Neural crest cell (in vitro differentiated cells): ENCODE data around the gene CCNY. TPM values are rescaled to one million over a fixed set of nuclear protein-coding genes. Genes with fewer than 3 reads are reported as not detected.

Experiments
- DNase-seq: peaks from one replicate; pipeline ENCODE4 v3.0.0; 2021; ENCODE audit warnings: low read depth, mixed read lengths, low spot score
- H3K27ac Mint-ChIP-seq: one replicate; pipeline ENCODE4 v1.8.0; 2021; ENCODE audit warnings: mild to moderate bottlenecking, mixed read lengths; ENCODE audit not compliant: unreplicated experiment
- H3K27me3 Mint-ChIP-seq: 2 replicates; pipeline ENCODE4 v1.8.0; 2021; ENCODE audit warnings: low read depth, mild to moderate bottlenecking, mixed read lengths
- H3K36me3 Mint-ChIP-seq: 2 replicates; pipeline ENCODE4 v1.8.0; 2021; ENCODE audit warnings: low read depth, mild to moderate bottlenecking, mixed read lengths
- H3K4me1 Mint-ChIP-seq: 2 replicates; pipeline ENCODE4 v1.8.0; 2021; ENCODE audit warnings: mixed read lengths
- H3K4me3 Mint-ChIP-seq: one replicate; pipeline ENCODE4 v1.8.0; 2021; ENCODE audit warnings: mild to moderate bottlenecking, mixed read lengths
- H3K9me3 Mint-ChIP-seq: 2 replicates; pipeline ENCODE4 v1.8.0; 2021; ENCODE audit warnings: mixed read lengths
- total RNA-seq: library from RNA; stranded (reverse); gene quantifications from 2 replicates; pipeline ENCODE4 v1.2.1, GENCODE V29; 2021
- TF ChIP-seq, protein P1 (sequence below): fragments of 200-600 bp; sonication (generic); conservative IDR thresholded peaks from 2 replicates; pipeline ENCODE4 v1.5.0; 2021; ENCODE audit warnings: antibody characterized with exemption, mild to moderate bottlenecking

CCNY gene
- total RNA-seq, 1 donor from 2014 or later = 57.0 TPM

DNA sequence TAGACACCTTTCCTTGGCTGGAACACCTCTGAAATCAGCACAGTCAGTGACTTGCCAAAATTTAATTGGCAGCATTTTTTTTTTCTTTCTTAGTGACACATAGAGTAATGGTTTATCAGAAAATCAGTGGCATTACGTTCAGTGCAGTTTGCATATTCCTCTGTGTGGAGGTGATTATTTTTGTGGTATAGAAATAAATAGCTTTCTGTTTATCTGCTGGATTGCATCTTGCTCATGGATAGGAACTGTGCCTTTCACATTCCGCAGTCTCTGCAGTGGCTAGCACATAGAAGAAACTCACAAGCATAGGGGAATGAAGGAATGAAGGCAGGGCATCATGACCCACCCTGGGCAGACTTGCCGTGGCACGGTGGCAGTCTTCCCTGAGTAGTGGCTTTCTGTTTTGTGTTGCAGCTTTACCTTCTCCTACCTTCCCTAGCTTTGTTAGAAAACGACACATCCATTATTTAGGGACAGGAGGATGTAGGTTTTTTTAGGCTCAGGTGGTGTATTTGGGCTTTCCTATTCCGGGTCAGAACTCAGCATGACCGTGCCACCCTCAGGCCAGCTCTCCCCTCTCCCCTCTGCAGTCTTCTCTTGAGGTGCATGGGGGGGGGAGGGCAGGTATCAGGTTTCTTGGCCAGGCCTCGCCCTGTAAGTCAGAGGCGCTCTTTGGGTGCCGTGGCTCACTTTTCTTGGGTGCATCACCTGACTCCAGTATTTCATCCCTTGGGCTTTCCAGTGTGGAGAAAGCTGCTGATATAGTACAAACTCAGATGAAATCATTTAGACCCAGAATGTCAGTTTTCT, 156.3 kb downstream of the CCNY start:
- Mint-ChIP-seq H3K36me3 (peaks cover 3% of the 10 kb centered on the region), H3K4me3 (no peak overlapping the region), H3K9me3 (no peaks in the 10 kb centered on the region), H3K27ac (no peak overlapping the region), H3K27me3 (no peaks in the 10 kb centered on the region), H3K4me1 (peaks cover 11% of the 10 kb centered on the region)
- no peak for DNase-seq
- TF ChIP-seq, protein P1, sequence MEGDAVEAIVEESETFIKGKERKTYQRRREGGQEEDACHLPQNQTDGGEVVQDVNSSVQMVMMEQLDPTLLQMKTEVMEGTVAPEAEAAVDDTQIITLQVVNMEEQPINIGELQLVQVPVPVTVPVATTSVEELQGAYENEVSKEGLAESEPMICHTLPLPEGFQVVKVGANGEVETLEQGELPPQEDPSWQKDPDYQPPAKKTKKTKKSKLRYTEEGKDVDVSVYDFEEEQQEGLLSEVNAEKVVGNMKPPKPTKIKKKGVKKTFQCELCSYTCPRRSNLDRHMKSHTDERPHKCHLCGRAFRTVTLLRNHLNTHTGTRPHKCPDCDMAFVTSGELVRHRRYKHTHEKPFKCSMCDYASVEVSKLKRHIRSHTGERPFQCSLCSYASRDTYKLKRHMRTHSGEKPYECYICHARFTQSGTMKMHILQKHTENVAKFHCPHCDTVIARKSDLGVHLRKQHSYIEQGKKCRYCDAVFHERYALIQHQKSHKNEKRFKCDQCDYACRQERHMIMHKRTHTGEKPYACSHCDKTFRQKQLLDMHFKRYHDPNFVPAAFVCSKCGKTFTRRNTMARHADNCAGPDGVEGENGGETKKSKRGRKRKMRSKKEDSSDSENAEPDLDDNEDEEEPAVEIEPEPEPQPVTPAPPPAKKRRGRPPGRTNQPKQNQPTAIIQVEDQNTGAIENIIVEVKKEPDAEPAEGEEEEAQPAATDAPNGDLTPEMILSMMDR = no peak

DNA sequence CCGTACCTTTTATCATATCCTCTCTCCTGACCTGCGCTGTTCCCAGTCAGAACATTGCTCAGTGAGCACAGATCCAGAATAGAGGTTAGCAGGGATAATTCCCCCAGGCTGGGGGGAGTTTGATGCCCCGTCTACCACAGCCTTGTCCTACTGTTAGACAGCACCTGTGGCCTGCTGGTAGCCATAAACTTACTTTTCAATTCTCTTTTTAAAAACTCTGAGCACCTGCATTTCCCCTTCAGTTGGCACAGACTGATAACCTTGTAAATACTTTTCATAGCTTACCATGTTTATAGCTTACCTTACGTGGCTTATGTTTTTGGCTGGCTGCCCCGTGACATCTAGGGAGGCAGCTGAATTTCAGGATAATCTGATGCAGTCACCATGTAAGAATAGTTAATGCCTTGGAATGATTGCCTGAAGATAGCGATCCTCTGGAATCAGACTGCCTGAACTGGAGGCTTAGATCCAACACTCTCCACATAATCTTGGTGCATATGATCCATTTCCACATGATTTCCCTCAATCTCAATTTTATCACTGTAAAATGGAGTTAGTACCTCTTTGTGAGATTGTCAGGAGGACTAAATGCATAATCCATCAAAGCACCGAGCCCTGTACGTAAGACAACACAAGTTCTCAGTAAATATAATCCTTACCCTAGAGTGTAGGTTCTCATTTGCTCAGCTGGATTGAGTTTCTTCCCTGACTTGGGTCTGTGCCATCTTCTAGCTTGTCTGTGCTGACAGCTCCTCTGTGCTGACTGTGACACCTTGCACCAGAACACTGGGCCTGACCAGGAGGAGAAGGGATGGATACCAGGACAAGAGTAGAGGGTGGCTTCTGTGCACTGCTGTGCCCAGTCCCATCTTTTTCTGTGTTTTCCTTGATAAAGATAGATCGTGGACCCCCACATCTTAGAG, 157.1 kb downstream of the CCNY start:
- H3K27me3 Mint-ChIP-seq = no peaks in the 10 kb centered on the region
- TF ChIP-seq, protein P1 = no peak
- peaks cover 3% of the 10 kb centered on the region for H3K36me3 Mint-ChIP-seq
- no peak overlapping the region for H3K4me3 Mint-ChIP-seq
- DNase-seq = no peak
- peaks cover 11% of the 10 kb centered on the region for H3K4me1 Mint-ChIP-seq
- no peaks in the 10 kb centered on the region for H3K9me3 Mint-ChIP-seq
- H3K27ac Mint-ChIP-seq = no peak overlapping the region

DNA sequence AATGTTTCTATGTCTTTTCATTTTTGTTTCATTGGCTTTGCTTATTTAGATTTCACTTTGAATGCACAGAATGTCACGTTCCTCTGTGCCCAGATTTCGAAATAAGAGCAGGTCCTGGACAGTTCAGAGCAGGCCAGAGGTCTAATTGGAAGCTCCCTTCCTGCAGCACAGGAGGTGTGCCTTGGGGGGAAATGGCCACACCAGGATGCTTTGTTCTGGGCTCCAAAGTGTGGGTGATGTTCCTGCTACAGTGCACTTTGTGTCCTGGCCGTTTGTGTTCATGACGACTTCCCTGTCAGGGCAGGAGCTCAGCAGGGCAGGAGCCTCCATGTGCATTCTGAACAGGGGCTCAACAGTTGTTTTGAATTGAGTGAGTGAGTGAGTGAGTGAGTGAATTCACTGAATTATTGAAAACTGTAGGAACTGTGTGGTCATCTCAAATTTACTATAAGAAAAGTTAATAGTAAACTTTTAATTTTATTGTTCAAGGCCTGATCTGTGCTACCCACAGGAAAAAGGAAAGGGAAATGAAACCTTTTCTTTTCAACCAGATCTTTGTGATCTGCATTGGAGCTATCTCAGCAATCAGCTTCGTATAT, 159.3 kb downstream of the CCNY start:
- DNase-seq = no peak
- TF ChIP-seq, protein P1 = no peak
- Mint-ChIP-seq H3K4me3 (no peak overlapping the region), H3K27ac (peak overlapping the region; percentile 91), H3K36me3 (peaks cover 3% of the 10 kb centered on the region), H3K27me3 (no peaks in the 10 kb centered on the region), H3K9me3 (no peaks in the 10 kb centered on the region), H3K4me1 (peaks cover 11% of the 10 kb centered on the region)

DNA sequence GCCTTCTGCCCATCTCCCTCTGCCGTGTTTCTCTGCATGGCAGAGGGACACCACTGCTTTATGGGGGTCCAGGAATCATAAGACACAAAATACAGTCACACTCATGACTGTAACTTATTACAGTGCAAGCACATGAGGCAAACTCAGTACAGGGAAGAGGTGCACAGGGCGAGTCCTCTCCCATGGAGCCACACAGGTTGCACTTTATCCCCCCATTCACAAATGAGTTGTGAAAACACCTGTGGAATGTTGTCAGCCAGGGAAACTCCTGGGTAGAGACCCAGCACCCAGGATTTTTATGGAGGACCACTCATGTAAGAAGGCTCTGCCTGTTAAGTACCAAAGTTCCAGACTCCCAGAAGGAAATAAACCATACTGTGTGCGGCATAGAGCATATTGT, 161.6 kb downstream of the CCNY start:
- TF ChIP-seq, protein P1 = no peak
- Mint-ChIP-seq H3K27ac (no peak overlapping the region), H3K27me3 (no peaks in the 10 kb centered on the region), H3K36me3 (no peaks in the 10 kb centered on the region), H3K4me3 (no peak overlapping the region), H3K9me3 (no peaks in the 10 kb centered on the region), H3K4me1 (peaks cover 11% of the 10 kb centered on the region)
- no peak for DNase-seq

DNA sequence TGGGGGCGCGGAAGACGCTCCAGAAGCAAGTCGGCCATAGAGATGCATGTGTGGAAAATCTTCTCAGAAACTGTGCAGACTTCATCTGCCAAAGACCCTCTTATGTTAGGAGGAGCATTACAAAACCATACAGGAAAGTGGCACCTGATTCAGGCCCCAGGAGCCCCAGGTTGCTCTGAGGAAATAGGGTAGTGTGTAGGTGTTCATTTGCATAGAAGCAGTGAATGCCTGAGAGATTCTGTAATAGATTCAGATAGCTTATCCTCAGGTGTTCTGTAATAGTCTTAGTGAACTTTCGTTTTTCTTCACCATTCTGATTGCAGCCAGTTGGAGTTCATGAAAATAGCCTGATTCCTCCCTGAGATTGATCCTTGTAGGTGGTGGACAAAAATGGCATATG, 162.4 kb downstream of the CCNY start:
- Mint-ChIP-seq H3K4me3 (no peak overlapping the region), H3K27ac (peak overlapping the region; percentile 68), H3K4me1 (peaks cover 11% of the 10 kb centered on the region), H3K36me3 (no peaks in the 10 kb centered on the region), H3K9me3 (no peaks in the 10 kb centered on the region), H3K27me3 (no peaks in the 10 kb centered on the region)
- TF ChIP-seq, protein P1 = no peak
- DNase-seq = no peak
